CD4-positive, alpha-beta T cell treated with Interleukin-10 for 1 hour (primary cell): ENCODE results near the gene HES4.
A peak's percentile ranks its signal among the peaks of the same experiment; 100 is the strongest.

Experiments used
- DNase-seq: peaks from one replicate; pipeline ENCODE4 v3.0.0-alpha.2; 2020

The HES4 gene

GRCh38 chr1:999725-1000356 lies at the start of gene HES4:
Gene HES4, minus strand, starts transcription at chr1:1000097. Its CDS starts 124 bp downstream, at chr1:999973.
- DNase-seq = peak; percentile 68

GRCh38 chr1:1048765-1049164 lies 48.9 kb upstream of the HES4 start:
- no peak for DNase-seq

- no peak for DNase-seq
Measured at GRCh38 chr1:1047963-1048362, 48.1 kb upstream of the HES4 start.

- no peak for DNase-seq
Measured at GRCh38 chr1:1047407-1047806, 47.5 kb upstream of the HES4 start.

- DNase-seq = no peak
Measured at GRCh38 chr1:1046767-1047166, 46.9 kb upstream of the HES4 start.

- no peak for DNase-seq
Measured at GRCh38 chr1:1046243-1046642, 46.3 kb upstream of the HES4 start.

- no peak for DNase-seq
Measured at GRCh38 chr1:1045129-1045528, 45.2 kb upstream of the HES4 start.

GRCh38 chr1:1044455-1045078 lies 44.7 kb upstream of the HES4 start:
- no peak for DNase-seq

- DNase-seq = no peak
Measured at GRCh38 chr1:1043921-1044320, 44.0 kb upstream of the HES4 start.

- DNase-seq = no peak
Measured at GRCh38 chr1:1043411-1043810, 43.5 kb upstream of the HES4 start.

GRCh38 chr1:1042835-1043234 lies 42.9 kb upstream of the HES4 start:
- no peak for DNase-seq

- no peak for DNase-seq
Measured at GRCh38 chr1:1041873-1042272, 42.0 kb upstream of the HES4 start.

- no peak for DNase-seq
Measured at GRCh38 chr1:1041092-1041523, 41.2 kb upstream of the HES4 start.

GRCh38 chr1:1040004-1040991 lies 40.4 kb upstream of the HES4 start:
- peak; percentile 83 for DNase-seq

- DNase-seq = no peak
Measured at GRCh38 chr1:1039145-1039910, 39.4 kb upstream of the HES4 start.

- DNase-seq = no peak
Measured at GRCh38 chr1:1038694-1039093, 38.8 kb upstream of the HES4 start.

- DNase-seq = no peak
Measured at GRCh38 chr1:1037366-1038327, 37.8 kb upstream of the HES4 start.

GRCh38 chr1:1035291-1035943 lies 35.5 kb upstream of the HES4 start:
- DNase-seq = no peak

GRCh38 chr1:1034439-1034781 lies 34.5 kb upstream of the HES4 start:
- DNase-seq = no peak

- no peak for DNase-seq
Measured at GRCh38 chr1:1033731-1034438, 34.0 kb upstream of the HES4 start.
